SK-N-SH treated with all-trans-retinoic acid at 6 μM for 48 hours (cell line): ENCODE data around the gene CHD3.

ENCODE experiments used
- ATAC-seq: fragments of 200-7000 bp; cut with Tn5 transposase; 3 replicates; pipeline ENCODE4 v1.9.1; 2020; ENCODE audit warnings: mild to moderate bottlenecking, moderate library complexity
- ARNTL ChIP-seq: fragments of 450-650 bp; formaldehyde crosslinking; IDR thresholded peaks from 2 replicates; pipeline ENCODE4 v1.5.0; 2020; ENCODE audit warnings: low read depth, mild to moderate bottlenecking, moderate library complexity, borderline replicate concordance
- BACH2 ChIP-seq: fragments of 250-450 bp; sonication (Bioruptor Pico); IDR thresholded peaks from 2 replicates; pipeline ENCODE4 v1.9.0; 2021; ENCODE audit warnings: mild to moderate bottlenecking, borderline replicate concordance
- CSDC2 ChIP-seq: fragments of 250-450 bp; sonication (Bioruptor Pico); IDR thresholded peaks from 2 replicates; pipeline ENCODE4 v1.5.0; 2020; ENCODE audit warnings: mild to moderate bottlenecking, moderate library complexity
- CSRNP3 ChIP-seq: fragments of 250-450 bp; sonication (Bioruptor Pico); IDR thresholded peaks from 2 replicates; pipeline ENCODE4 v1.5.1; 2021; ENCODE audit warnings: mild to moderate bottlenecking, moderate library complexity
- ESRRG ChIP-seq: fragments of 250-450 bp; sonication (Bioruptor Pico); IDR thresholded peaks from 2 replicates; pipeline ENCODE4 v1.6.1; 2021; ENCODE audit warnings: mild to moderate bottlenecking
- ISL1 ChIP-seq: fragments of 250-450 bp; sonication (Bioruptor Pico); IDR thresholded peaks from 2 replicates; pipeline ENCODE4 v2.1.2; 2022; ENCODE audit warnings: mild to moderate bottlenecking, moderate library complexity
- OSR1 ChIP-seq: fragments of 250-450 bp; sonication (Bioruptor Pico); IDR thresholded peaks from 2 replicates; pipeline ENCODE4 v1.8.0; 2022; ENCODE audit warnings: moderate library complexity, mild to moderate bottlenecking, inconsistent platforms
- POU6F1 ChIP-seq: fragments of 250-450 bp; sonication (Bioruptor Pico); IDR thresholded peaks from 2 replicates; pipeline ENCODE4 v1.8.0; 2021; ENCODE audit warnings: low read depth, mild to moderate bottlenecking, moderate library complexity, borderline replicate concordance
- PPARA ChIP-seq: fragments of 250-450 bp; sonication (Bioruptor Pico); IDR thresholded peaks from 2 replicates; pipeline ENCODE4 v1.5.0; 2020; ENCODE audit warnings: mild to moderate bottlenecking, borderline replicate concordance
- RARB ChIP-seq: fragments of 250-450 bp; sonication (Bioruptor Pico); IDR thresholded peaks from 2 replicates; pipeline ENCODE4 v1.8.0; 2021; ENCODE audit warnings: mild to moderate bottlenecking, moderate library complexity
- SNAI2 ChIP-seq: fragments of 250-450 bp; sonication (Bioruptor Pico); IDR thresholded peaks from 2 replicates; pipeline ENCODE4 v1.5.0; 2020; ENCODE audit warnings: mild to moderate bottlenecking, moderate library complexity
- TCF4 ChIP-seq: fragments of 250-450 bp; sonication (Bioruptor Pico); IDR thresholded peaks from 2 replicates; pipeline ENCODE4 v1.8.0; 2021; ENCODE audit warnings: mild to moderate bottlenecking, moderate library complexity, borderline replicate concordance
- TOX ChIP-seq: fragments of 250-450 bp; sonication (Bioruptor Pico); IDR thresholded peaks from 2 replicates; pipeline ENCODE4 v1.8.0; 2021; ENCODE audit warnings: mild to moderate bottlenecking, moderate library complexity, borderline replicate concordance
- ZC3H10 ChIP-seq: fragments of 250-450 bp; sonication (Bioruptor Pico); IDR thresholded peaks from 2 replicates; pipeline ENCODE4 v1.5.1; 2021; ENCODE audit warnings: mild to moderate bottlenecking, moderate library complexity
- ZFP3 ChIP-seq: fragments of 250-450 bp; sonication (Bioruptor Pico); IDR thresholded peaks from 2 replicates; pipeline ENCODE4 v1.5.0; 2020; ENCODE audit warnings: mild to moderate bottlenecking, moderate library complexity
- ZFP30 ChIP-seq: fragments of 450-650 bp; formaldehyde crosslinking; IDR thresholded peaks from 2 replicates; pipeline ENCODE4 v1.5.0; 2022; ENCODE audit warnings: mild to moderate bottlenecking, moderate library complexity
- ZNF565 ChIP-seq: fragments of 450-650 bp; formaldehyde crosslinking; conservative IDR thresholded peaks from 2 replicates; pipeline ENCODE4 v1.5.0; 2020; ENCODE audit warnings: low read depth, mild to moderate bottlenecking, moderate library complexity
- ZNF70 ChIP-seq: fragments of 450-650 bp; formaldehyde crosslinking; IDR thresholded peaks from 2 replicates; pipeline ENCODE4 v1.5.0; 2020; ENCODE audit warnings: mild to moderate bottlenecking, moderate library complexity
- ZNF8 ChIP-seq: fragments of 450-650 bp; formaldehyde crosslinking; IDR thresholded peaks from 2 replicates; pipeline ENCODE4 v1.5.0; 2020; ENCODE audit warnings: mild to moderate bottlenecking, moderate library complexity
- TF ChIP-seq, protein P1 (sequence below): fragments of 250-450 bp; sonication (Bioruptor Pico); IDR thresholded peaks from 2 replicates; pipeline ENCODE4 v1.8.0; 2020; ENCODE audit warnings: mild to moderate bottlenecking, moderate library complexity, borderline replicate concordance
- TF ChIP-seq, protein P2 (sequence below): fragments of 250-450 bp; sonication (Bioruptor Pico); IDR thresholded peaks from 2 replicates; pipeline ENCODE4 v1.5.0; 2020; ENCODE audit warnings: mild to moderate bottlenecking, moderate library complexity
- TF ChIP-seq, protein P3 (sequence below): fragments of 250-450 bp; sonication (Bioruptor Pico); IDR thresholded peaks from 2 replicates; pipeline ENCODE4 v1.5.1; 2020; ENCODE audit warnings: low read depth, mild to moderate bottlenecking, moderate library complexity

CHD3 gene

GRCh38 chr17:7846063-7846735, 42.4 kb upstream of the CHD3 start:
- TF ChIP-seq CSRNP3 (CRISPR knock-in tag) (no peak), ZC3H10 (CRISPR knock-in tag) (no peak), ZNF8 (CRISPR knock-in tag) (no peak), ZFP30 (CRISPR knock-in tag) (no peak), PPARA (CRISPR knock-in tag) (no peak), TOX (CRISPR knock-in tag) (no peak), ISL1 (no peak), ZNF70 (CRISPR knock-in tag) (no peak), RARB (CRISPR knock-in tag) (no peak), CSDC2 (CRISPR knock-in tag) (no peak), SNAI2 (CRISPR knock-in tag) (no peak), ZNF565 (no peak), ESRRG (no peak), OSR1 (CRISPR knock-in tag) (no peak), POU6F1 (no peak), BACH2 (no peak), ARNTL (CRISPR knock-in tag) (no peak)
- TF ChIP-seq, protein P1, sequence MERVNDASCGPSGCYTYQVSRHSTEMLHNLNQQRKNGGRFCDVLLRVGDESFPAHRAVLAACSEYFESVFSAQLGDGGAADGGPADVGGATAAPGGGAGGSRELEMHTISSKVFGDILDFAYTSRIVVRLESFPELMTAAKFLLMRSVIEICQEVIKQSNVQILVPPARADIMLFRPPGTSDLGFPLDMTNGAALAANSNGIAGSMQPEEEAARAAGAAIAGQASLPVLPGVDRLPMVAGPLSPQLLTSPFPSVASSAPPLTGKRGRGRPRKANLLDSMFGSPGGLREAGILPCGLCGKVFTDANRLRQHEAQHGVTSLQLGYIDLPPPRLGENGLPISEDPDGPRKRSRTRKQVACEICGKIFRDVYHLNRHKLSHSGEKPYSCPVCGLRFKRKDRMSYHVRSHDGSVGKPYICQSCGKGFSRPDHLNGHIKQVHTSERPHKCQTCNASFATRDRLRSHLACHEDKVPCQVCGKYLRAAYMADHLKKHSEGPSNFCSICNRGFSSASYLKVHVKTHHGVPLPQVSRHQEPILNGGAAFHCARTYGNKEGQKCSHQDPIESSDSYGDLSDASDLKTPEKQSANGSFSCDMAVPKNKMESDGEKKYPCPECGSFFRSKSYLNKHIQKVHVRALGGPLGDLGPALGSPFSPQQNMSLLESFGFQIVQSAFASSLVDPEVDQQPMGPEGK (CRISPR knock-in tag), result no peak
- TF ChIP-seq, protein P2, sequence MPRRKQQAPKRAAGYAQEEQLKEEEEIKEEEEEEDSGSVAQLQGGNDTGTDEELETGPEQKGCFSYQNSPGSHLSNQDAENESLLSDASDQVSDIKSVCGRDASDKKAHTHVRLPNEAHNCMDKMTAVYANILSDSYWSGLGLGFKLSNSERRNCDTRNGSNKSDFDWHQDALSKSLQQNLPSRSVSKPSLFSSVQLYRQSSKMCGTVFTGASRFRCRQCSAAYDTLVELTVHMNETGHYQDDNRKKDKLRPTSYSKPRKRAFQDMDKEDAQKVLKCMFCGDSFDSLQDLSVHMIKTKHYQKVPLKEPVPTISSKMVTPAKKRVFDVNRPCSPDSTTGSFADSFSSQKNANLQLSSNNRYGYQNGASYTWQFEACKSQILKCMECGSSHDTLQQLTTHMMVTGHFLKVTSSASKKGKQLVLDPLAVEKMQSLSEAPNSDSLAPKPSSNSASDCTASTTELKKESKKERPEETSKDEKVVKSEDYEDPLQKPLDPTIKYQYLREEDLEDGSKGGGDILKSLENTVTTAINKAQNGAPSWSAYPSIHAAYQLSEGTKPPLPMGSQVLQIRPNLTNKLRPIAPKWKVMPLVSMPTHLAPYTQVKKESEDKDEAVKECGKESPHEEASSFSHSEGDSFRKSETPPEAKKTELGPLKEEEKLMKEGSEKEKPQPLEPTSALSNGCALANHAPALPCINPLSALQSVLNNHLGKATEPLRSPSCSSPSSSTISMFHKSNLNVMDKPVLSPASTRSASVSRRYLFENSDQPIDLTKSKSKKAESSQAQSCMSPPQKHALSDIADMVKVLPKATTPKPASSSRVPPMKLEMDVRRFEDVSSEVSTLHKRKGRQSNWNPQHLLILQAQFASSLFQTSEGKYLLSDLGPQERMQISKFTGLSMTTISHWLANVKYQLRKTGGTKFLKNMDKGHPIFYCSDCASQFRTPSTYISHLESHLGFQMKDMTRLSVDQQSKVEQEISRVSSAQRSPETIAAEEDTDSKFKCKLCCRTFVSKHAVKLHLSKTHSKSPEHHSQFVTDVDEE (CRISPR knock-in tag), result no peak
- TF ChIP-seq, protein P3, sequence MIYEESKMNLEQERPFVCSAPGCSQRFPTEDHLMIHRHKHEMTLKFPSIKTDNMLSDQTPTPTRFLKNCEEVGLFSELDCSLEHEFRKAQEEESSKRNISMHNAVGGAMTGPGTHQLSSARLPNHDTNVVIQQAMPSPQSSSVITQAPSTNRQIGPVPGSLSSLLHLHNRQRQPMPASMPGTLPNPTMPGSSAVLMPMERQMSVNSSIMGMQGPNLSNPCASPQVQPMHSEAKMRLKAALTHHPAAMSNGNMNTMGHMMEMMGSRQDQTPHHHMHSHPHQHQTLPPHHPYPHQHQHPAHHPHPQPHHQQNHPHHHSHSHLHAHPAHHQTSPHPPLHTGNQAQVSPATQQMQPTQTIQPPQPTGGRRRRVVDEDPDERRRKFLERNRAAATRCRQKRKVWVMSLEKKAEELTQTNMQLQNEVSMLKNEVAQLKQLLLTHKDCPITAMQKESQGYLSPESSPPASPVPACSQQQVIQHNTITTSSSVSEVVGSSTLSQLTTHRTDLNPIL, result no peak
- ATAC-seq, result no peak

DNA sequence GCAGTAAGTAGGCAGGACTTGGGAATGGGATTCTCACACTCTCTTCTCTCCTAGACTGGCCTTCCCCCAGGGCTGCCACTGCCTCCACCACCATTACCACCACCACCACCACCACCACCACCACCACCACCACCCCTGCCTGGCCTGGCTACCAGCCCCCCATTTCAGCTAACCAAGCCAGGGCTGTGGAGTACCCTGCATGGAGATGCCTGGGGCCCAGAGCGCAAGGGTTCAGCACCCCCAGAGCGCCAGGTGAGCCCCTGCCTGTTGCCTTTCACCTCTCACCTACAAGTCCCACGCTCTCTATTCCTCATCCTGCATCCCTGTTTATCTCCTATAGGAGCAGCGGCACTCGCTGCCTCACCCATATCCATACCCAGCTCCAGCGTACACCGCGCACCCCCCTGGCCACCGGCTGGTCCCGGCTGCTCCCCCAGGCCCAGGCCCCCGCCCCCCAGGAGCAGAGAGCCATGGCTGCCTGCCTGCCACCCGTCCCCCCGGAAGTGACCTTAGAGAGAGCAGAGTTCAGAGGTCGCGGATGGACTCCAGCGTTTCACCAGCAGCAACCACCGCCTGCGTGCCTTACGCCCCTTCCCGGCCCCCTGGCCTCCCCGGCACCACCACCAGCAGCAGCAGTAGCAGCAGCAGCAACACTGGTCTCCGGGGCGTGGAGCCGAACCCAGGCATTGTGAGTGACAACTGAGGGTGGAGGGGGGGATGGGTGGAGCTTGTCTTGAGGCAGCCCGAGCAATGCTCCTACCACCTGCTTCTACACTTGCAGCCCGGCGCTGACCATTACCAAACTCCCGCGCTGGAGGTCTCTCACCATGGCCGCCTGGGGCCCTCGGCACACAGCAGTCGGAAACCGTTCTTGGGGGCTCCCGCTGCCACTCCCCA, 41.6 kb upstream of the CHD3 start:
- TF ChIP-seq ZNF70 (CRISPR knock-in tag), result no peak
- TF ChIP-seq ESRRG, result no peak
- TF ChIP-seq TOX (CRISPR knock-in tag), result no peak
- TF ChIP-seq CSDC2 (CRISPR knock-in tag), result no peak
- TF ChIP-seq ISL1, result no peak
- no peak for TF ChIP-seq CSRNP3 (CRISPR knock-in tag)
- TF ChIP-seq ARNTL (CRISPR knock-in tag), result no peak
- TF ChIP-seq, protein P2 (CRISPR knock-in tag), result no peak
- no peak for TF ChIP-seq ZNF565
- no peak for TF ChIP-seq SNAI2 (CRISPR knock-in tag)
- no peak for TF ChIP-seq TCF4 (CRISPR knock-in tag)
- TF ChIP-seq ZFP3 (CRISPR knock-in tag), result no peak
- TF ChIP-seq PPARA (CRISPR knock-in tag), result no peak
- TF ChIP-seq ZFP30 (CRISPR knock-in tag), result no peak
- ATAC-seq, result no peak
